ENCODE results near the gene LARGE1. TPM values are rescaled to one million over a fixed set of nuclear protein-coding genes. Genes with fewer than 3 reads are reported as not detected.

The LARGE1 gene
- total and polyA plus RNA-seq, 2 of the 13 experiments (the other 11 are each of a cell fraction or from before 2014, with no cell fraction given): 8.4 to 11.0 TPM

GRCh38 chr22:33577862-33578411, 342.3 kb downstream of the LARGE1 start (continued):
- TF ChIP-seq ATAD3A (CRISPR knock-in tag; IDR thresholded peaks at IDR 0.05): no peak
- peak; percentile 29 for TF ChIP-seq PHF5A (CRISPR knock-in tag; IDR thresholded peaks at IDR 0.05; ENCODE audit: low read depth, unreplicated experiment)
- peak; percentile 89 for TF ChIP-seq PHF21A (CRISPR knock-in tag; IDR thresholded peaks at IDR 0.05)
- 0 out of 2 replicates have a peak, but pooled peaks have one; percentile 29 for TF ChIP-seq SMAD3 (CRISPR knock-in tag; IDR thresholded peaks at IDR 0.05)
- 0 out of 2 replicates have a peak, but pooled peaks have one; percentile 0 for TF ChIP-seq TFDP2 (CRISPR knock-in tag; IDR thresholded peaks at IDR 0.05)
- TF ChIP-seq ZNF274 (CRISPR knock-in tag; IDR thresholded peaks at IDR 0.05): no peak
- peak; percentile 86; the same call in 1 of the 2 replicates for TF ChIP-seq AHDC1 (CRISPR knock-in tag; IDR thresholded peaks at IDR 0.05; ENCODE audit: borderline replicate concordance)
- peak; percentile 99 for TF ChIP-seq NR2F6 (IDR thresholded peaks at IDR 0.05)
- TF ChIP-seq NR2F6 (CRISPR knock-in tag; IDR thresholded peaks at IDR 0.05): peak; percentile 97
- TF ChIP-seq ATF3 (CRISPR knock-in tag; IDR thresholded peaks at IDR 0.05): peak; percentile 25; the same call in 1 of the 2 replicates
- peak; percentile 97 for TF ChIP-seq ARID3A (IDR thresholded peaks at IDR 0.05; ENCODE audit: low read depth, low read length)
- peak; percentile 91 for TF ChIP-seq TBL1XR1 (IDR thresholded peaks at IDR 0.05; ENCODE audit: borderline replicate concordance, low read length, partially characterized antibody)
- TF ChIP-seq ARID5B (CRISPR knock-in tag; IDR thresholded peaks at IDR 0.05): peak; percentile 98
- TF ChIP-seq HOMEZ (CRISPR knock-in tag; IDR thresholded peaks at IDR 0.05; ENCODE audit: low read depth): peak; percentile 85
- TF ChIP-seq ONECUT2 (CRISPR knock-in tag; IDR thresholded peaks at IDR 0.05): peak; percentile 59
